Ovary (tissue), 9 donors: ENCODE measurements around the gene PITPNC1. TPM values are rescaled to one million over a fixed set of nuclear protein-coding genes. Genes with fewer than 3 reads are reported as not detected.

ENCODE experiments used
- DNase-seq, 5 donors: peaks; one replicate each; pipeline ENCODE4 v3.0.0-alpha.2; 2019 to 2020
- H3K27ac ChIP-seq, 2 donors: fragments of 200-600 bp; one replicate each; pipeline versions ENCODE4 v1.5.1 to v1.8.0; 2019 to 2022
- H3K27me3 ChIP-seq: fragments of 200-600 bp; one replicate; pipeline ENCODE4 v1.8.0; 2022
- H3K36me3 ChIP-seq: fragments of 200-600 bp; sonication (generic); one replicate; pipeline ENCODE4 v1.5.1; 2019
- H3K4me1 ChIP-seq: one replicate; pipeline ENCODE4 v1.8.1; 2013; ENCODE audit warnings: mild to moderate bottlenecking, moderate library complexity; ENCODE audit not compliant: insufficient read depth
- H3K4me3 ChIP-seq: fragments of 200-600 bp; sonication (generic); one replicate; pipeline ENCODE4 v1.5.1; 2017
- H3K9me3 ChIP-seq, 2 donors: fragments of 200-600 bp in 1 of 2; sonication (generic) in 1 of 2; one replicate each; pipeline versions ENCODE4 v1.5.1 to v1.8.1; 2013 to 2019; ENCODE audit warnings: mild to moderate bottlenecking in 1 of 2, moderate library complexity in 1 of 2
- CTCF ChIP-seq, 3 donors: fragments of 450-650 bp in 2 of 3; fragments of 200-600 bp in 1 of 3; IDR thresholded peaks; one replicate each; pipeline versions ENCODE4 v1.5.1 to v1.8.0; 2016 to 2022; ENCODE audit warnings: antibody characterized with exemption in 3 of 3, mild to moderate bottlenecking in 1 of 3
- EP300 ChIP-seq: sonication (generic); formaldehyde crosslinking; IDR thresholded peaks from one replicate; pipeline ENCODE4 v1.6.1; 2017; ENCODE audit warnings: antibody characterized with exemption
- POLR2A ChIP-seq: fragments of 450-650 bp; IDR thresholded peaks from one replicate; pipeline ENCODE4 v1.6.1; 2017; ENCODE audit warnings: antibody characterized with exemption, mild to moderate bottlenecking, moderate library complexity
- WGBS, 3 donors: extraction: QIAGEN DNeasy Blood & Tissue Kit in 1 of 3; methylation state at CpG; one replicate each; pipeline versions ENCODE4 v1.1.5 to v1.1.7; 2013 to 2017; 5-methylcytosine and 5-hydroxymethylcytosine counted together
- intact Hi-C, 4 donors: fragments of 100-400 bp; cut with DNase I; formaldehyde crosslinking; loops; one replicate each; pipeline versions ENCODE4 v1.11.0 to v1.15.1; 2022 to 2023
- polyA plus RNA-seq, 2 donors: library from polyadenylated mRNA; stranded (reverse); fragments of 200-250 nt in 1 of 2; fragments of 350-450 nt in 1 of 2; fragmentation: Illumina TruSeq in 1 of 2; extraction: RNeasy Lipid Tissue Mini Kit (QIAGEN cat#74804) in 1 of 2; gene quantifications; one replicate each; pipeline ENCODE4 v1.2.3, GENCODE V29; 2013 to 2014
- total RNA-seq, 7 donors: library from RNA; depleted of rRNA in 2 of 7; stranded (reverse); fragments of >200 nt in 2 of 7; fragmentation: NEBNext Ultra II Directional in 3 of 7; extraction: Animal tissue kit (Norgen Biotek cat#: 25700) in 3 of 7; gene quantifications; one replicate each; pipeline versions ENCODE4 v1.1.0 to v1.2.4, GENCODE V29; 2016 to 2023
- donor health status: DM: no; HTN: no; CAD: no; lungs with moderate emphysema.
- donor health status: DM: no; HTN: no; CAD: no.
- donor health status: Bipolar disorder and iron deficiency.
- donor health status: DM: yes; HTN: yes; CAD: no.
- donor health status: DM: no; HTN: no; CAD: no.
- donor health status: DM: yes; HTN: yes; CAD: no.

PITPNC1 gene
- total and polyA plus RNA-seq, 9 donors: 14.9 to 40.9 (median 23.8) TPM

GRCh38 chr17:67571478-67571877 lies 194.4 kb downstream of the PITPNC1 start:
- no peak for DNase-seq
- Histone ChIP-seq H3K27me3 (no peaks in the 10 kb centered on the region), H3K4me1 (no peaks in the 10 kb centered on the region), H3K36me3 (no peaks in the 10 kb centered on the region), H3K27ac (no peak overlapping the region), H3K9me3 (no peaks in the 10 kb centered on the region), H3K4me3 (no peak overlapping the region)
- WGBS, 3 donors: 87 to 93% (median 88%) methylated on average over 6 of the region's 6 CpGs
- intact Hi-C loops: no loop called here
- TF ChIP-seq CTCF (IDR thresholded peaks at IDR 0.05): no peak
- no peak for TF ChIP-seq EP300
- TF ChIP-seq POLR2A: no peak

GRCh38 chr17:67573987-67574657 lies 197.0 kb downstream of the PITPNC1 start:
- WGBS, 3 donors: 94 to 95% (median 95%) methylated on average over 4 of the region's 4 CpGs
- TF ChIP-seq POLR2A: no peak
- no peak for TF ChIP-seq EP300
- no peak for TF ChIP-seq CTCF (IDR thresholded peaks at IDR 0.05)
- Histone ChIP-seq H3K4me3 (no peak overlapping the region), H3K9me3 (no peaks in the 10 kb centered on the region), H3K4me1 (no peaks in the 10 kb centered on the region), H3K27me3 (no peaks in the 10 kb centered on the region), H3K36me3 (no peaks in the 10 kb centered on the region), H3K27ac (no peak overlapping the region)
- intact Hi-C loops: no loop called here
- DNase-seq: no peak

- Histone ChIP-seq H3K4me1 (no peaks in the 10 kb centered on the region), H3K9me3 (no peaks in the 10 kb centered on the region), H3K36me3 (no peaks in the 10 kb centered on the region), H3K4me3 (no peak overlapping the region), H3K27ac (no peak overlapping the region), H3K27me3 (no peaks in the 10 kb centered on the region)
- 86 to 91% (median 88%) methylated on average over 13 of the region's 13 CpGs for WGBS, 3 donors
- intact Hi-C loops: no loop called here
- DNase-seq: no peak
- no peak for TF ChIP-seq CTCF (IDR thresholded peaks at IDR 0.05)
- TF ChIP-seq EP300: no peak
- TF ChIP-seq POLR2A: no peak
Observed at GRCh38 chr17:67574658-67575293, 197.7 kb downstream of the PITPNC1 start.

GRCh38 chr17:67575325-67575724 lies 198.2 kb downstream of the PITPNC1 start:
- H3K4me1 ChIP-seq: no peaks in the 10 kb centered on the region
- DNase-seq: no peak
- no peak overlapping the region for H3K27ac ChIP-seq
- no peaks in the 10 kb centered on the region for H3K36me3 ChIP-seq
- no peaks in the 10 kb centered on the region for H3K9me3 ChIP-seq
- no peak for TF ChIP-seq EP300
- TF ChIP-seq POLR2A: no peak
- no peak for TF ChIP-seq CTCF (IDR thresholded peaks at IDR 0.05)
- H3K27me3 ChIP-seq: no peaks in the 10 kb centered on the region
- intact Hi-C loops: no loop called here
- 88 to 90% (median 90%) methylated on average over 13 of the region's 13 CpGs for WGBS, 3 donors
- H3K4me3 ChIP-seq: no peak overlapping the region
